HG02678 (cell line): ENCODE data around the gene NEK8.
"Not testable (repeated sequence)": the region's sequence is repeated elsewhere in the genome, so short reads cannot be mapped to it uniquely, and the experiment has no call there.

ENCODE experiments used
- ATAC-seq: cut with Tn5 transposase; IDR thresholded peaks from one replicate; pipeline ENCODE4 v1.9.1; 2021; ENCODE audit warnings: mild to moderate bottlenecking, moderate library complexity; ENCODE audit not compliant: unreplicated experiment

Gene NEK8

GRCh38 chr17:28760601-28761562, 32.3 kb downstream of the NEK8 start:
- no peak for ATAC-seq

DNA sequence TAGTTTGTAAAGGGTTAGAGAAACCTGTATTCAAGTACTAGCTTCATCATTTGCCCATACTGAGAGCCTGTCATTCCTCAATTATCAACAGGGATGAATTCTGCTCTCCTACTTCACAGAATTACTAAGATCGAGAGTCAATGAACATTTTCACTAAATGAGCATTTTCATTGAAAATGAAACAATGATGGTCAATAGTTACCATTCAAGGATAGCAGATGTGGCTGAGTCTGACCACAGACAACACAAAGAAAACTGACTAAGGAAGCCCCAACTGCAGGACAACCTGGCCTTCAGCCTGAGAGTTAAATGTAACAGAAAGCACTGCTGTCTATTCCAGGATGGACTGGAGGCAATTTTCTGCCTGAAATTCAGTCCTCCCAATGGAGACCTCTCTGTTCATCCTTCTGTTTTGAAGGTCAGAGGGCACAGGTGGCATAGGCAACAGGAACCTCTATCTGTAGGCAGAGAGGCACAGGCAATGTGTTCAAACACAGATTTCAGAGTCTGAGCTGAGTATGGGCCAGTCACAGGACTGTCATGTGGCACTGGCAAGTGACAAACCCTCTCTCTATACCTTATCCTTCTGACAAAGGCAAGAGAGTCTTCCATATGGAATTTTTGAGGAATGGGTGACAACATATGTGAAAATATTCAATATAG, 34.7 kb downstream of the NEK8 start:
- no peak for ATAC-seq

GRCh38 chr17:28763804-28764266, 35.2 kb downstream of the NEK8 start:
- no peak for ATAC-seq

GRCh38 chr17:28765038-28765437, 36.5 kb downstream of the NEK8 start:
- ATAC-seq: no peak

DNA sequence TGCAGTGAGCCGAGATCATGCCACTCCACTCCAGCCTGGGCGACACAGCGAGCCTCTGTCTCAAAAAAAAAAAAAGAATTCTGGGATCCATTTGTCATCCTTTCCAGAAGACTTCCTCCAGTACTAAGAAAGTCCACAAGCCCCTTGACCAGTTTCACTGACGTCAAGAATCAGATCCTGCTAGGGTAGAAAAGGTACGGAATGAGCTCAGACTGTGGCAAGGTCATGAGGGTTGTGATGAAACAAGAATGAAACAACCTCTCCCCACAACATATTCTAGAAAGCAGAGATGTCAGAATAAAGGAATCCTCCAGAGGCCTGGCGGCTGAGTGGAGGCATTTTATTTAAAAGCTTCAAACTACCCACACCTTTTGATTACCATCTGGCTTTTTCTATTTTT, 45.1 kb downstream of the NEK8 start:
- ATAC-seq: no peak

DNA sequence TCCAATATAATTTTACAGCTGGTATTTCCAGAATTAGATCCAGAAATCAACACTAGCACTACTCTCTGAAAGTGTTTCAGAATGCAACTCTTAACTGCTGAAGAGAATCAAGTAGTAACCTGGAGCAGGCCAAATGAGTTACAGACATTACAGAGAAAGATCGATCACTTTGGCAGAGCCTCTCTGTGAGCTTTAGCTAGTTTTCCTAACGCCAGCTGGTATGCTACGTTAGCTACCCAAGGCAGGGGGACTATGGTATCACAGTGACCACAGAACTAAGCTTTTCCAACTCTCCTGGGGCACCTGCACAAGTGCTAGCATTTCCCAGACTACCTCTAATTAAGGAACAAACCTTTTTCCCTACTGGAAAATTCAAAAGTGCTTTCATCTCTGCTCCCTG, 45.6 kb downstream of the NEK8 start:
- no peak for ATAC-seq

DNA sequence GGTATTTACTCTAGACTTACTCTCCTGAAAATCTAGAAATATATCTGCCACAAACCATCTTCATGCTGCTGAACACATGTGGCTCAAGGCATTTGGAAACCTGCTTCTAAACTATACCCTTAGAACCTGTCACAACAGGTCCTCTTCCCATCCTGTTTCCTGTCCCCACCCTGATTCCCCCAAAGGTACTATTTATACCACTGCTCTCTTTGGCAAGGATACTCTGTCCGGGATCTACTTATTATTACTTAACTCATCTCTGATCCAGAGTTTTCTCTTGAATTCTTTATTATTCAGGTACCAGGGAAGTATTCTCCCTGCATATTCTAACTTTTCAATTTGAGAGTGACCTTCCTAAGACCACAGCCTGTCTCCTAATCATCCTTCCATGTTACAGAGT, 48.6 kb downstream of the NEK8 start:
- ATAC-seq: no peak

DNA sequence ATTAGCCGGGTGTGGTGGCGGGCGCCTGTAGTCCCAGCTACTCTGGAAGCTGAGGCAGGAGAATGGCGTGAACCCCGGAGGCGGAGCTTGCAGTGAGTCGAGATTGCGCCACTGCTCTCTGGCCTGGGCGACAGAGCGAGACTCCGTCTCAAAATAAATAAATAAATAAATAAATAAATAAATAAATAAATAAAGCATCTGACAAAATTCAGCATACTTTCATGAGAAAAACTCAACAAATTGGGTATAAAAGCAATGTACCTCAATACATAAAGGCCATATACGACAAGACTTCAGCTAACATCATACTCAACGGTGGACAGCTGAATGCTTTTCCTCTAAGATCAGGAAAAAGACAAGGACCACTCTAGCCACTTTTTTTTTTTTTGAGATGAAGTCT, 51.0 kb downstream of the NEK8 start:
- not testable (repeated sequence) for ATAC-seq

DNA sequence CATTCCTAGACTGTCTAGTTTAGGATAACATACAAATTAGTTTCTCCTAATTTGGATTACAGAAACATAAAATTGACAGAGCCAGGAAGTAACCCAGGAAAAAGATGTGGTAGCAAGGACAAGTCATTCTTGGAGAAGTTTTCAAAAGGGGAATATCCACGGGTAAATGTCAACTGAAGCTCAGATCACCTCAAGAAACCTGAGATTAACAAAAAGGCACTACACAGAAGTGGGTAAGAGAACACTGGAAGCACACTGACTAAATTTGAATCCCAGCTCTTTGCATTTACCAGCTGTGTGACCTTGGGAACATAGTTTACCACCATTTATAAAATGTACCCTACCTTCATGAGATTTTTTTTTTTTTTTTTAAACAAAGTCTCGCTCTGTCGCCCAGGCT, 54.6 kb downstream of the NEK8 start:
- no peak for ATAC-seq

DNA sequence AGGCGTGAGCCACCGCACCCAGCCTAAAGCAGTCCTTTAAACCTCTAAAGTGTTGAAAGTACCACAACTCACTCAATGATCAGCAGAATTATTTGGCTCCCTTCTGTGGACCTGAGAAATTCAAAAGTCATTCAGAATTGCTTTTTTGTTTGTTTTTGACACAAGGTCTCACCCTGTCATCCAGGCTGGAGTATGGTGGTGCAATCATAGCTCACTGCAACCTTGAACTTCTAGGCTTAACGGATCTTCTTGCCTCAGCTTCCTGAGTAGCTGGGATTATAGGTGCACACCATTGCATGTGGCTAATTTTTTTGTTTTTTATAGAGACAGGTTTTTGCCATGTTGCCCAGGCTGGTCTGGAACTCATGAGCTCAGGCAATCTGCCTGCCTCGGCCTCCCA, 59.5 kb downstream of the NEK8 start:
- ATAC-seq: no peak
